Non-pigmented ciliary epithelial cell (primary cell): ENCODE measurements around the gene KTN1.

Source experiments
- DNase-seq: peaks from one replicate; pipeline ENCODE4 v3.0.0-alpha.2; 2010; ENCODE audit warnings: low read depth

The KTN1 gene

GRCh38 chr14:55667801-55668200 lies 87.8 kb downstream of the KTN1 start:
- no peak for DNase-seq

GRCh38 chr14:55671641-55672040 lies 91.6 kb downstream of the KTN1 start:
- DNase-seq, result no peak

- no peak for DNase-seq
Observed at GRCh38 chr14:55673048-55673447, 93.0 kb downstream of the KTN1 start.

- DNase-seq, result no peak
Observed at GRCh38 chr14:55681096-55681495, 101.1 kb downstream of the KTN1 start.

GRCh38 chr14:55684956-55685584 lies 105.1 kb downstream of the KTN1 start:
- DNase-seq, result no peak

GRCh38 chr14:55686713-55687112 lies 106.7 kb downstream of the KTN1 start:
- DNase-seq, result no peak

- no peak for DNase-seq
Observed at GRCh38 chr14:55688566-55688965, 108.6 kb downstream of the KTN1 start.

GRCh38 chr14:55689981-55690871 lies 110.2 kb downstream of the KTN1 start:
- DNase-seq, result no peak

GRCh38 chr14:55691659-55692058 lies 111.7 kb downstream of the KTN1 start:
- DNase-seq, result no peak

GRCh38 chr14:55693904-55694303 lies 113.9 kb downstream of the KTN1 start:
- DNase-seq, result no peak

GRCh38 chr14:55697414-55697861 lies 117.4 kb downstream of the KTN1 start:
- no peak for DNase-seq

- DNase-seq, result no peak
Observed at GRCh38 chr14:55698051-55698450, 118.0 kb downstream of the KTN1 start.

- DNase-seq, result peak; percentile 22
Observed at GRCh38 chr14:55699131-55700057, 119.4 kb downstream of the KTN1 start.

- peak; percentile 43 for DNase-seq
Observed at GRCh38 chr14:55701638-55702037, 121.6 kb downstream of the KTN1 start.

GRCh38 chr14:55702511-55702910 lies 122.5 kb downstream of the KTN1 start:
- no peak for DNase-seq

- DNase-seq, result no peak
Observed at GRCh38 chr14:55704654-55705053, 124.6 kb downstream of the KTN1 start.

- no peak for DNase-seq
Observed at GRCh38 chr14:55705651-55706364, 125.8 kb downstream of the KTN1 start.

GRCh38 chr14:55706365-55706684 lies 126.3 kb downstream of the KTN1 start:
- no peak for DNase-seq

GRCh38 chr14:55706893-55707292 lies 126.9 kb downstream of the KTN1 start:
- DNase-seq, result no peak

- DNase-seq, result peak; percentile 22
Observed at GRCh38 chr14:55707365-55707804, 127.4 kb downstream of the KTN1 start.

- DNase-seq, result no peak
Observed at GRCh38 chr14:55710506-55711041, 130.6 kb downstream of the KTN1 start.
